DMS 273 (cell line): ENCODE results near the gene VIPR1.
A peak's percentile ranks its signal among the peaks of the same experiment; 100 is the strongest.

Experiments
- DNase-seq: peaks from one replicate; lab custom pipeline; 2025; ENCODE audit not compliant: unreplicated experiment; lab: John Stamatoyannopoulos, UW

The VIPR1 gene, protein sequence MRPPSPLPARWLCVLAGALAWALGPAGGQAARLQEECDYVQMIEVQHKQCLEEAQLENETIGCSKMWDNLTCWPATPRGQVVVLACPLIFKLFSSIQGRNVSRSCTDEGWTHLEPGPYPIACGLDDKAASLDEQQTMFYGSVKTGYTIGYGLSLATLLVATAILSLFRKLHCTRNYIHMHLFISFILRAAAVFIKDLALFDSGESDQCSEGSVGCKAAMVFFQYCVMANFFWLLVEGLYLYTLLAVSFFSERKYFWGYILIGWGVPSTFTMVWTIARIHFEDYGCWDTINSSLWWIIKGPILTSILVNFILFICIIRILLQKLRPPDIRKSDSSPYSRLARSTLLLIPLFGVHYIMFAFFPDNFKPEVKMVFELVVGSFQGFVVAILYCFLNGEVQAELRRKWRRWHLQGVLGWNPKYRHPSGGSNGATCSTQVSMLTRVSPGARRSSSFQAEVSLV

DNA sequence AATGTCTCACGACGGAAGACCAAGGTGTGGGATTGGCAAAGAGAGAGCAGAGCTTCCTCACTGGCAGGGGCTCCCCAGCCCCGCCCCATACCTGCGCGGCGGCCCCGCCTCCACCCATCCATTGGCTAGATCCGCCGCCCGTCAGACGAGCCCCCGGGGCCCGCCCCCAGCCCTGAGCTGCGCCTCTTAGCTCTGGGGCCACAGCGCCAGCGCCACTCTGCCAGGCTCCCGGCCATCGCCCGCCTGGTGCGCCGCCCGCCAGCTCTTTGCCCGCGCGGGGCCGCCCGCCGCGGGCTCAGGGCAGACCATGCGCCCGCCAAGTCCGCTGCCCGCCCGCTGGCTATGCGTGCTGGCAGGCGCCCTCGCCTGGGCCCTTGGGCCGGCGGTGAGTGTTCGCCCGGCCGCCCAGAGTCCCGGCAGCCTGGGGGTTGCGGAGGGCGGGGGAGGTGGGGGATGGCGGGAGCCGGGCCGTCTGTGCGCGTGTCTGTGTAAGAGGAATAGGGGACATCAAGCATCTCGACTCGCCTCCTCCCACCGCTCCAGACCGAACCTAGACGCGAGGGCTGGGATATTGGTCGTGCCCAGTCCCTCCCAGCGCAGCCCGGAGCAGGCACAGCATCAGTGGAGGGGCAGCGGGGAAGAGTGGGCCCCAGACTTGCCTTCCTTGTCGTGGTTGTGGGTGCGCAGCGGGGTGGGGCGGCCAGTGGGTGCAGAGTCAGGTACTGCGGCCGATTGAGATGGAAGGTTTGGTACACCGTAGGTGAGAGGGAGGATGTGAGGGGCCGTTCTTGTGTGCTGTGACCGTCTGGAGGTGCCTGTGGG, at the start of gene VIPR1:
VIPR1 (plus strand) TSS at position 215 of the 822 bp plus-strand sequence; CDS start at position 308, 93 bp downstream.
- DNase-seq, result peak; percentile 79

DNA sequence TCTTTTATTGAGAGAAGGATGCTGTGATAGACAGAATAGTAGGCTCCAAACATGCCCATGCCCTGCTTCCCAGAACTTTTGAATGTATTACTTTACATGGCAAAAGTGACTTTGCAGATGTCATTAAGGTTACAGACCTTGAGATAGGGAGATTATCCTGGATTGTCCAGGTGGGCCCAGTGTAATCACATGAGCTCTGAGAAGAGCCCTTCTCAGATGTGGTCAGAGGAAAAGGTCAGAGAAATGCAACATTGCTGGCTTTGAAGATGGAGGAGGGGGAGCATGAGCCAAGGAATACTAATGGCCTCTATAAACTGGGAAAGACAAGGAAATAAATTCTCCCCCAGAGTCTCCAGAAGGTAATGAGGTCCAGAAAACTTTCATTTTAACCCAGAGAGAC, 46.2 kb upstream of the VIPR1 start:
- DNase-seq, result no peak

DNA sequence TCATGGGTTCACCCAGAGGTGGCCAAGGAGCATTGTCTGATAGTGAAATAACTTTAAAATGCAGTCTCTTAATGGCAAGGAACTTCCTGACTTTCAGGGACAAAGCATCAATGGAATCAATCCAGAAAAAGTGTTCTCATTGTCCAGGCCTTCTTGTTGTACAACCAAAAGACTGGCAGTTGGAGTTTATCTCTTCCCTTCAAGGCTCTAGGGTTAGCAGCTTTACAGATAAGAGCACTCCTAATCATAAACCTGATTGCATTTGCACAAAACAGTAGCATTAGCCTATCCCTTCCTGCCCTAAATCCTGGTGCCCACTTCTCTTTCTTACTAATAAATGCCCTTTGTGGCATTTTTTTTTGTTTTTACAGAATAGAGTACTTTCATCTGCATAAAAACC, 43.3 kb upstream of the VIPR1 start:
- no peak for DNase-seq

DNA sequence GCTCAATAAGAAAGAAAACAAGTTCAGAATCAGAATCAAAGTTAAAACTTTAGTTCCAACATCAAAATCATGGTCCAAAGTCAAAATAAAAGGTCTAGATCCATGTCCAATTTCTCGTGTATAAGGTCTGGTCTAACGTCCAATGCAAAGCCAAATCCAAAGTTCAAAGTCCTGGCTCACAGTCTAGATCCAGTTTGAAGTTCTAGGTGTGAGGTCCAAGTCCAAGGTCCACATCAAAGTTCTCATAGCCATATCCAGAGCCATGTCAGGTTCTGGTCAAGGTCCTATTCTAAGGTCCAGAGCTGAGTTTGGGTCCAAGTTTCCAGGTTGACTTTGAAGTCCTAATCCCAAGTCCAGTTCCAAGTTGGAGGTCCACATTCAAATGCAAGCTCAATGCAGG, 40.7 kb upstream of the VIPR1 start:
- DNase-seq, result no peak

DNA sequence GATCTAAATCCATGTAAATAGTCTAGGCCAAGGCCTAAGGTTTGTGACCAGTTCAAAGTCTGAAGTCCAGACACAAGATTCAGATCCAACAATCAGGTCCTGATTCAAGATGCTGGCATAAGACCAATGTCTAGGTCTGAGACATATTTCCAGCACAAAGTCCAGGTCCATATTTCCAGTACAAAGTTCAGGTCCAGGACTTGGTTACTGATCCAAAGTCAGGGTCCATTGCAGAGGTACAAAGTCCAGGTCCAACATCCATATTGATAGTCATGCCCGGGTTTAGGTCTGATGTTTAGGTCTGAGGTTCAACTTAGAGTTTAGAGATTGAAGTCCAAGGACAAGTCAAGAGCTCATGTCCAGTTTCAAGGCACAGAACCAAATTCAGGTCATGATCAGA, 39.4 kb upstream of the VIPR1 start:
- DNase-seq, result no peak

DNA sequence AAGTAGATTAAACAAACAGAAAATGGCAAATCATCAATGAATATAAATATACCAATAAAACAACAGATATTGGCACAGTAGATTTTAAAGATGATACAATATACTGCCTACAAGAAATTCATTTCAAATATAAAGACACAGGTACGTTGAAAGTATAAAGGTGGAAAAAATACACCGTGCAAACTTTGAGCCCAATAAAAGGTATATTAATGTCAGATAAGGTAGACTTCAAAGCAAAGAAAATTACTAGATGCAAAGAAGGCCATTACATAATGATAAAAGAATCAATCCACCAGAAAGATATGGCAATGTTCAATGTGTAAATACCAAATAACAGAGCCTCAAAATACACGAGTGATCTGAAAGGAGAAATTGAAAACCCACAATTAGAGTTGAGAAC, 34.3 kb upstream of the VIPR1 start:
- no peak for DNase-seq

DNA sequence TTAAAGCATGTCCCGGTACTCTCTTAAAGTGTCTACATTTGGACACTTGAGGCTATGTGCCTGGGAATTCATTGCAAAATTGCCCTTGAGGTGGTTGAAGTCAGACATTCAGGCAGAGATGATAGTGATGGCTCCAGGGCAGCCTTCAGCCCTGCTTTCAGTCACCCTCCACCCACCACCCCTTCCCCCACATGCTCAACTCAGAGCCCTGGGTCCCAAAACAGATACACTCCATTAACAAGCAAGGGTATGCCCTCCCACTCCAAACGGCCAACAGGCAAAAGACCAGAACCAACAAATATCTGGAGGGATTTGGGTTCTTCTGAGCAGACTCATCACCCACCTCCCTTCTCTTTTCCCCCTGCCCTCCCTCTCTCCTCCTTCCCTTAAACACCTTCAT, 29.9 kb upstream of the VIPR1 start:
- DNase-seq, result no peak

DNA sequence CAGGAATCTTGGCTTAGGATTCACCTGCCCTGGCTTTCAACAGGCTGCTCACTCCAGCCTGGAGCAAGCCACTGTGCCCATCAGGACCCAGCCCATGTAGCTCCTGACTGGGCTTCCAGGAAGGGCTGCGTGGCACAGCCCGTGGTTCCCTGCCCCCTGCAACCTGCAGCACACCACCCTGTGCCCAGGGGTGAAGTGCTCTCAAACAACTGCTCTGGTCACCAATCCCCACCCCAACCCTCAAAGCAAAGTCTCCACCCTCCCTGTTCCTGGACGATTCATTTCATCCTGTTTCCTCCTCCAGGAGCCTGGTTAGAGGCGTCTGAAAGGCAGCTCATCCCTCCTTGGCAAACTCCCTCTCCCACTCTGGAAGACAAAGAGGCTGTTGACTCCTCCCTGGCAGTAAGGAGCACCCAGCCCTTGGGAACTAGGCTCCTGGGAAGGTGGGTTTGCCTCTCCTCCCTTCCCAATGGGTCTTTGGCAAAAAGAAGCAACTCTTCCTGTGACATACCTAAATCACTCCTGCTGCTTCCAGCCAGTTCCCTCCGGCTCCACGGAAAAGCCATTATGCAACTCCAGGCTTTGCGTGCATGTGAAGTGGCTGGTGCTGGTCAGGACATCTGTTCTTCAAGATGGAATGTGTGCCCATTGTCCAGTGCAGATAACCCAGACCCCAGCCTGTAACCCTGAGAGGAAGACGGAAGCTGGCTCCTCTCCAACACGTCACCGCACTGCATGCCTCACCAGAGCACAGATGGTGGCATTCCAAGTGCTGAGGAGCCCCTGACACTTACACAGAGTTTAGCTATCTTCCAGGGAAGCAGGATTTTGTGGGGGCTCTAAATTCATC, 29.1 kb upstream of the VIPR1 start:
- peak; percentile 70 for DNase-seq

DNA sequence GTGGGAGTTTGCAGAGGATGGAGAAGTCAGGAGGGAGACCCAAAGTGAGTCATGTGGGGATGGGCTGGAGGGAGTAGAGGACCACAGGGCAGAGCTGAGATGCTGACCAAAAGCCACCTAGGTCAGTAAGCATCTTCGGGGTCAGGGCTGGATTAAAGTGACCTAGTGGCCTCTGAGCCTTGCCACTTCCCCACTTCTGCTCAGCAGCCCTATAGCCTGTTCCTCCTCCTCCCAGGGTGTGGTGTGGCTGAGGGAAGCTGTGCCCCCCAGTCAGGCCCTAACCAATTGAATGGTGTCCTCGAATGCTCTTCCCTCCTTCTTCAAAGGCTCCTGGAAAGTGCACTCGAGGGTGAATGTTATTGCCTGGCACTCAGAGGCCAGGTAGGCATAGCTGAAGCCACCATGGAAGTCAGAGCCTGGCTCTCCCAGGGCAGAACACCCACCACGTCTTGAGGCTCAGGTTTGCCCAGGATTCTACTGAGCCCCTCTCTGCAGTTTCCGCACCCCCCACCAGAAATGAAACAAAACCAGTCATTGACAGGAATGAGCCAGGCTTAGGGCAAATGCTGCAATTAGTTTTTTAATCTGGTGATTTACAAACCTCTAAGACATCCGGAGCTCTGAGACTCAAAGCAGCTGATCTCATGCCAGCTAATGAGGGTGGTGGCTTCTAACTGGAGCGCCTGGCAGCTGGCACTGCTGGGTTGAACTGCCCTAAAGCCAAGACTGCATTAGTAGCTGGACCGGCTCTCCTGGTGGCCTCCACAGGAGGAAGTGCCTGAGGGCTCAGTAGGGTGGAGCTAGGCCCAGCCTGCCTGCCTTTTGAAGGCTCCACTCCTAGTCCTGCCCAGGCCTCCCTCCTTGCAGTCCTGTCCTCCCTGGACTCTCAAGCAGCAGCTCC, 26.0 kb upstream of the VIPR1 start:
- peak; percentile 18 for DNase-seq

DNA sequence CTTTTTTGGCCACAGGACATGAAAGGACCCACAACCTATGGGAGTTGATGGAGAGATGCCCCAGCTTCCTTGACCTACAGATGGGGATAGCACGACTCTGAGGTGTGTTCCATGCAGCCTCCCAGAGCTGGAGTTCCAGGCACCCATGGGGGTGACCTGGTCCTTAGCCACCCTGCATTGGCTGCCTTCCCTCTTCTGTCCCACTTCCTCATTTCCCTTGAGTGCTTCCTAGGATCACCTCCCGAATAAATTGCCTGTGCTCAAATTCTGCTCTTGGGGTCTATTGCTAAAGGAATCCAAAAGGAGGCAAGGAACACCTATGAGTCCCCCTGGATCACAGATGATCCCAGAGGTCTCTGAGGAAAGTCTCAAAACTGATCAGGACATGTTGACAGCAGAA, 24.7 kb upstream of the VIPR1 start:
- DNase-seq, result no peak

DNA sequence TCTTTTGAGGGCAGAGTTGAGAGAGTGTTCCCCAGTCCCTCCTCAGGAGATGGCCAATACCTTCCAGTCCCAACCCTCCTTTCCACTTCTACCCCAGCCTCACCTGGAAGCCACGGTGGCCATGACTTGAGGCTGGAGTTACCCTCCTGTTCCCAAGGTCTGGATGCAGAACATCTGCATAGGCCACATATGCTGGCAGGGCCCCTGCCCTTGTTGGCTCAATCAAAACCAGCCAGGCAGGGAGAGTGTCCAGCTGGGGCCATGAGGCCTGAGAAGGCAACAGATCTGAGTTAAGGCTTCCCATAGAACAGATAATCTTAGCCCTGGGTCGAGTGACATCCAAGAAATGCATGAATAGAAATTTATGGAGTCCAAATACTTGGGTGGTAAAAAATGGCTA, 23.6 kb upstream of the VIPR1 start:
- DNase-seq, result no peak

DNA sequence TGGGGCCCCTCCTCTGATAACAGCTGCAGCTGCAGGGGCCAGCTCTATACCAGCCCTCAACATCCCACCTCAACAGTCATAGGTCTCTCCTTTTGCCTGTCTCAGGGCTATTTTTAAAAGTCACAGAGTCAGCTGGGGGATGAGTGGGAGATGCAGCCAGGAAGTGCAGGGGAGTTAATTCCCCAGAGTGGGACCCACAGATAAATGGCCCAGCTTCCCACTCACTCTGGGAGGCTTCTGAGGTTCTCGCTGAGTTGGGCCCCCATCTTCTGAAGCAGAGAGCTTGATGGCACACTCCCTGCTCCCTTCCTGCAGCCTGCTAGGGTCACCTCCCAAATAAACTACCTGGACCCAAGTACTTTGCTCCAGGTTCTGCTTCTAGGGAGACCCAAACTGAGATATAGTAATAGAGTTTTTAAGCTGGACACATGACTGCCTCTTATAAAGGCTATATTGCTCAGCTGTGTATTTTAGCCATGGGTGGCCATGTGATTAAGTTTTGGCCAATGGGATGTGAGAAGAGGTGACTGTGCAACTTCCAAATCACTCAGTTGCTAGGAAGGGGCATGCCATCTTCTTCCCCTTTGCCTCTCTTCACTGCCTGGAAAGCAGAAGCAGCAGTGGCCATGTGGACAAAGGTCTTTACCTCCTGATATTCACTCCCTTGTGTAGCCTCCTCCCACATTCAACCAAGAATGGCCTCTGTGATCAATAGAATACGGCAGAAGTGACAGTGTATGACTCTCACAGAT, 15.5 kb upstream of the VIPR1 start:
- no peak for DNase-seq

DNA sequence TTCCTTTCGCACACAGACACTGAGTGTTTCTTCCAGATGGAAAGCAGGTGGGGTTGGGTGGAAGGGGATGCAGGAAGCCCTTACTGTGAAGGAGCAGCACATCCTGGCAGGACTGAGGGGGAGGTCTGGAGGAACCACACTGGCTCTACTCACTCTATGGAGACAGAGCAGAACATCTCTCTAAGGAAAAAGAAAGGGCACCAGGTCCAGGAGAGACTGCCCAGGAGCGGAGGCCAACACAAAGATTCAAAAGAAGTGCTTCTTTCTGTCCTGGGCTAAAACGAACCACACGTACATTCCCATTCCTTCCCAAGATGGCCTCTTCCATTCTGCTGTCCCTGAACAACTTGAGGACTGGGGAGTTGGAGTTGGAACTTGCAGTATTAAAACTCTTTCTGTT, 13.8 kb upstream of the VIPR1 start:
- no peak for DNase-seq

DNA sequence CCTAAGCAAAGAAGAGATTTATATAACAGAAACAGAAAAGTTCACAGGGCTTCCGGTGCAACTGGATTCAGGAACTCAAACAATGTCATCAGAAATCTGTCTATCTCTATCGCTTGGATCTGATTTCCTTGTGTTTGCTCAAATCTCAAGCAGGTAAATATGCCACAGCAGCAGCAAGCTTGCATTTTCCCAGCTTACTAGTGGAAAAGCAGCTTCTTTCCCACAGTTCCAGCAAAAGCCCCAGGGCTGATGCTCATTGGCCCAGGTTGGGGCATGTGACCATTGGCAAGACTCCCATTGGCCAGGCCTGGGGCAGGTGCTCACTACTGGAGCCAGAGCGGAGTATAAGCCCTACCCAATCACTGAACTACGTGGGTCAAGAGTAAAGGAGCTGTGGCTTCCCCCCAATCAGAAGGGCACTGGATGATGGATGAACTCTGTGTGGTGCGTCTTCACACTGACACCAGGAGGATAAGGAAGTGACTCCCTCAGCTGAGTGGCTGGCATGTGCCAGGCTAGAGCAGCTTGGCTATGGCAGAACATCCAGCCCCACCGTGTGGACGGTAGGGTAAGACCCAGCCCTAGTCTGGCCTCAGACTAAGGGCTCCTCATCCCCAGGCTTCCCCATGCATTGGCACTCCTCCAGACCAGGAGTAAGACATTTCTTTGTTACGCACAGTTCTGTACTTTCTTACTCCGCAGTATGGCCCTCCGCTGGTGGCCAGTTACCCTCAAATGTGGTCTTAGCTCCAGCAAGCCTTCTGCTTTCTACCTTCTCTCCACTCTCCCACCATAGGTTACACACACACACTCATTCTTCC, 13.1 kb upstream of the VIPR1 start:
- no peak for DNase-seq

DNA sequence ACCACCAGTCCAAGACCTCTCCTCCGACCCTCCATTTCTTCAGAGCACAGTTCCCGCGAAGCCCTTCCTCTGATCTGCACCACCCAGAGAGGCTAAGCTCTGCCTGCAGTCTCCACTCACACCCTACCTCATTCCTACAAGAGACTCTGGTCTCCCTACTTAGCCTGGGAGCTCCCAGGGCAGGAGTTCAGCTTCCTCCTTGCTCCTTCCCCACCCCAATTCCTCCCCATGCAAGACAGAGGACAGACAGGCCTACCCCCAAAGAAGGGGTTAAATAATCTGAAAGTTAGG, 12.6 kb upstream of the VIPR1 start:
- no peak for DNase-seq

DNA sequence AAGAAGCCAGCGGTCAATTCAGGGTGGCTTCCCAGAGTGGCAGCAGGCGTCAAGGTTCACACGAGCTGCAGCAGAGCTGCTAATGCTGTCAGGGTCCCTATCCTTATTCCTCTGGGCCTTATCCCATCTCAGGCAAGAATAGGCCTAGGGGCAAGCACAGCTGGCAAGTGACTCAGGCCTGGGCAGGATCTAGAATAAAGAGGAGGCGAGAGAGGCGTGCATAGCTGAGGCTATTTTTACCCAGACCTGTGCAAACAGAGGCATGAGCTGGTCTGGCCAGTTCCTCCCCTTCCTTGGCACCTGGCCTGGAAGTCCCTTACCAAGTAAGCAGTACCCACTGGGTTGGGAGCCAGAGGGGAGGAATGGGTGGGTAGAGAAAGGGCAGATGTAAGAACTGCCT, 12.2 kb upstream of the VIPR1 start:
- peak; percentile 33 for DNase-seq

DNA sequence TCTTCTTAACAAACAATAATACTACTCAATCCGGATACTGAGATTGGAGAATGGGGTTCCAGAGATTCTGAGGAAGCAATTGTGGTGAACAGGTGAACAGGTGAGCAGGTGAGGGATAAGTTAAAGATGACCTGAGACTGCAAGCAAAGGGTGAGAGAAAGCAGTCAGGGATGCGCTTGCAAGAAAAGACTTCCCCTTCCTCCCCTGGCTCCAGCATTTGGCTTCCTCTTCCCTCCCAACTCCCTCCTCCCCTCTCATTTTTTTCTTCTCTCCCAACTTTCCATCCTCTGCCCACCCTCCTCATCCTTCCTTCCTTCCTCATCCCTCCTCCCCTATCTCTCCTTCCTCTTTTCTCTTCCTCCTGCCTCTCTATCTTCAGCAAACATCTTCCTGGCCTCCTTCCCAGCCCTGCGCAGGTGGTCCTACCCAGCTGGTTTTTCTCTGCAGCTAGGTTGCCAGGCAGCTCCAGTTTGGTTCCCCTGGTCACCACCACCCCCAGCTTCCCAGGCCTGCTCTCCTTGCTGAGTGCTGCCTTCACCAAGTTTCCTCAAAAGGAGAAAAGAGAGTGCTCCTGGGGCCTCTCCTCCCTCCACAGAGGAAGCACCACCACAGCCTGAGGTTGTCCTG, 10.4 kb upstream of the VIPR1 start:
- DNase-seq, result no peak

DNA sequence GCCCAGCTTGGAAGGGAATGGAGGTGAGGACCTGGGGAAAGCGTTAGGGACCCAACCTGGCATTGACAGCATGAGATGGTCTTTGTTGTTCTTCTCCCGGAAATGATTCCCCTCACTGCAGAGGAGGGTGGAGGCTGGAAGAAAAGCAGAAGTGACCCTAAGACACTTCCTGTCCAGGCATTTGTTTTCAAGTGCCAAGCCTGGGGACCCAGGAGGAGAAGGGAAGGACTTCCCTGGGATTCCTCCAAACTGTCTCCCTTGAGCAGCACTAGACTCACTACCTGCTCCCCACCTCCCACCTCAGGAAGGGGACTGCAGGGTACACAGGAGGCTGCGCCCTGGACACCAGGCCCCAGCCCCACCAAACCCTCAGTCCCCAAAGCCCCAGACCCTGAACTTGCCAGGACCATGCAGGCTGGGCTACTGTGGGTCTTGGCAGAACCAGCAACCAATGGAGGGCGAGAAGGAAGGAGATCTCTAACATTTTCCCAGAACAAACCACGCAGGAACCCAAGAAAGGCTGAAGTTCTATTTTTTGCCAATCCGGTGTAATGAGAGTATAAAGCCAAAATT, 9.8 kb upstream of the VIPR1 start:
- no peak for DNase-seq
